AG10803 (cell line): ENCODE measurements around the gene KRTAP29-1.
A peak's percentile ranks its signal among the peaks of the same experiment; 100 is the strongest.
"Not testable (repeated sequence)": the region's sequence is repeated elsewhere in the genome, so short reads cannot be mapped to it uniquely, and the experiment has no call there.

Source experiments
- DNase-seq: peaks from one replicate; pipeline ENCODE4 v3.0.0; 2010; ENCODE audit warnings: low read depth
- H3K4me3 ChIP-seq: 2 replicates; pipeline ENCODE4 v1.5.1; 2011; ENCODE audit warnings: mild to moderate bottlenecking, low read length, control low read depth
- CTCF ChIP-seq: conservative IDR thresholded peaks from 2 replicates; pipeline ENCODE4 v1.5.1; 2011; ENCODE audit warnings: mild to moderate bottlenecking, low read length, control low read depth, inconsistent platforms

Gene KRTAP29-1

GRCh38 chr17:41267711-41268110 is 34.9 kb downstream of the KRTAP29-1 start:
- DNase-seq, result no peak
- no peak for TF ChIP-seq CTCF

GRCh38 chr17:41265078-41265477 is 37.6 kb downstream of the KRTAP29-1 start, which contains the start of gene KRTAP9-6:
Gene KRTAP9-6 (plus strand): TSS chr17:41265378. CDS start chr17:41265378, 0 bp downstream.
- TF ChIP-seq CTCF, result no peak
- DNase-seq, result no peak
- no peak within 1 kb of the TSS for H3K4me3 ChIP-seq

More at GRCh38 chr17:41267711-41268110, 34.9 kb downstream of the KRTAP29-1 start:
- H3K4me3 ChIP-seq, result no peak overlapping the region

- no peak for DNase-seq
- H3K4me3 ChIP-seq, result no peak overlapping the region
- TF ChIP-seq CTCF, result no peak
Measured at GRCh38 chr17:41264599-41264998, 38.1 kb downstream of the KRTAP29-1 start.

GRCh38 chr17:41263212-41263611 is 39.4 kb downstream of the KRTAP29-1 start:
- no peak for DNase-seq
- no peak for TF ChIP-seq CTCF
- H3K4me3 ChIP-seq, result no peak overlapping the region

GRCh38 chr17:41258406-41258805 is 44.2 kb downstream of the KRTAP29-1 start:
- no peak for TF ChIP-seq CTCF
- DNase-seq, result peak; percentile 73
- no peak overlapping the region for H3K4me3 ChIP-seq

GRCh38 chr17:41256291-41256685 is 46.4 kb downstream of the KRTAP29-1 start:
- no peak for TF ChIP-seq CTCF
- no peak for DNase-seq

GRCh38 chr17:41255381-41256290 is 47.0 kb downstream of the KRTAP29-1 start, which contains the start of gene KRTAP9-9:
Gene KRTAP9-9 (plus strand): TSS chr17:41255384.
- peak; percentile 55 for DNase-seq
- not testable (repeated sequence) for H3K4me3 ChIP-seq

More at GRCh38 chr17:41256291-41256685, 46.4 kb downstream of the KRTAP29-1 start:
- H3K4me3 ChIP-seq, result no peak overlapping the region
